ENCODE data around the gene EGLN1.

Gene EGLN1

DNA sequence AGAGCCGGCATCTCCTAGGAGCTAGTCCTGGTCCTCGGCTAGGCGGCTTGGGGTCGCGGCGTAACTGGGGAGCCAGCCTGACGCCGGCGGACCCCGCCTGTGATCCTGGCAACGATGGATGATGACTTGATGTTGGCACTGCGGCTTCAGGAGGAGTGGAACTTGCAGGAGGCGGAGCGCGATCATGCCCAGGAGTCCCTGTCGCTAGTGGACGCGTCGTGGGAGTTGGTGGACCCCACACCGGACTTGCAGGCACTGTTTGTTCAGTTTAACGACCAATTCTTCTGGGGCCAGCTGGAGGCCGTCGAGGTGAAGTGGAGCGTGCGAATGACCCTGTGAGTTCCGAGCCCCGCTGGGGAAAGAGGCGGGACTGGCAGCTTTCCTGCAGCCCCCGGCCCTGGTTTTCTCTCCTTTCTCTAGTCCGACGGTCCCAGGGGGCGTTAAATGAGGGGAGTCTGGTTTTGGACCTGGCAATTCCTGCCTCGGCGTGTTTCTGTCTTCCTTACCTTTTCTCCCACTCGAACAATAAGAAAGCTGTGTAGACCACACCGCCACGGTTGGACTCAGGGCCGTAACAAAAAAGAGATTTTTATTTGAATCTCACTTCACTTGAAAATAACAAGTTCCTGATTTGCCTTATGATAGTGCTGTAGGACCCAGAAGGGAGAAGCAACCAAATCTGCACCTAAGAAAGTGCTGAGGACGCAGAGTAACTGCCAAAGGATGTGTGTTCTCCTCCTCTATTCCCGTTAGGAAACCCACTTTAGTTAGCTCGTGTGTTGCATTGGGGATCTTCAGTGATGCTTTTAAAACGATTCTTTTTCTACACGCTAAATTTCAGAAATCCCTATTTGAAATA lies 83.6 kb downstream of the EGLN1 start, which contains the start of gene SPRTN:
TSS of gene SPRTN (plus strand) at position 24 of the 859 bp plus-strand sequence. CDS start at position 115, 91 bp downstream.
- H3K4me3 ChIP-seq (replicated peaks; ENCODE audit: low read depth, low read length) = peak within 1 kb of the TSS; percentile 100
- no peak for DNase-seq (ENCODE audit: low read depth)
- TF ChIP-seq, protein P1, sequence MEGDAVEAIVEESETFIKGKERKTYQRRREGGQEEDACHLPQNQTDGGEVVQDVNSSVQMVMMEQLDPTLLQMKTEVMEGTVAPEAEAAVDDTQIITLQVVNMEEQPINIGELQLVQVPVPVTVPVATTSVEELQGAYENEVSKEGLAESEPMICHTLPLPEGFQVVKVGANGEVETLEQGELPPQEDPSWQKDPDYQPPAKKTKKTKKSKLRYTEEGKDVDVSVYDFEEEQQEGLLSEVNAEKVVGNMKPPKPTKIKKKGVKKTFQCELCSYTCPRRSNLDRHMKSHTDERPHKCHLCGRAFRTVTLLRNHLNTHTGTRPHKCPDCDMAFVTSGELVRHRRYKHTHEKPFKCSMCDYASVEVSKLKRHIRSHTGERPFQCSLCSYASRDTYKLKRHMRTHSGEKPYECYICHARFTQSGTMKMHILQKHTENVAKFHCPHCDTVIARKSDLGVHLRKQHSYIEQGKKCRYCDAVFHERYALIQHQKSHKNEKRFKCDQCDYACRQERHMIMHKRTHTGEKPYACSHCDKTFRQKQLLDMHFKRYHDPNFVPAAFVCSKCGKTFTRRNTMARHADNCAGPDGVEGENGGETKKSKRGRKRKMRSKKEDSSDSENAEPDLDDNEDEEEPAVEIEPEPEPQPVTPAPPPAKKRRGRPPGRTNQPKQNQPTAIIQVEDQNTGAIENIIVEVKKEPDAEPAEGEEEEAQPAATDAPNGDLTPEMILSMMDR (IDR thresholded peaks at IDR 0.05; ENCODE audit: low read length, missing control alignments) = no peak

DNA sequence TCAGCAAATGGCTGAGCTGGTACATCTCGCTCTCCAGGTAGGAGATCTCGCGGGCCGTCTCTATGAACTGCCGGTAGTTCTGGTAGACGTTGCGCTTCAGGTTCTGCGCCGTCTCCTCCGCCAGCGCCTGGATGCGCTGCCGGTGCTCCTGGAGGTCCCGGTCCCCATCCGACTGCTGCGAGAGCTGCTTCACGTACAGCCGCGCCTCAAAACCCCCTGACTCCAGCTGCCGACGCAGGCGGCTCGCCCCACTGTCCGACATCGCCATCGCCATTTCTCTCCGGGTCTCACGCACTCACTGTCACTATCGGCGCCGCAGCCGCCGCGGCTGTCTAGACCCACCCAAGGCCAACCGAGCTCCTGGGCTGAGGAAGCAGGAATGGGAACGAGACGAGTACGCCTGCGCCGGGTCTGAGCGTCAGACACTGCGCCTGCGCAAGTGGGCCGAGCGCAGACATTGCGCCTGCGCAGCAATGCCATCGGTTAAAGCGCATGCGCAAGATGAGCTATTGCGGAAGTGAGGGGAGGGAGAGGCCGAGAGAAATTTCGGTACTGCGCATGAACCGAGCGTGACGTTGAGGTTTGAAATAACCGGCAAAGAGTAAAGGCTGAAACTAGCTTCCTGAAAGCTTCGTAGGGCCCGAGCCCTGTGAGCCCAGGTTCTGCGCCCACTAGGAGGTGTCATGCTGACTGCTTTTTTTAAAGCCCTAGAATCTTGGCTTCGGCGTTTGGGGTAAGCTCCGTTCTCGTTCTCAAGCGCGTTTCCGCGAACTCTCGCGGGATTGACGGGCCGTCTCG lies 84.4 kb downstream of the EGLN1 start, which contains the start of gene EXOC8:
TSS of gene EXOC8 (minus strand) at position 381 of the 798 bp plus-strand sequence. CDS start at position 274, 107 bp downstream.
- peak within 1 kb of the TSS; percentile 100 for H3K4me3 ChIP-seq (replicated peaks; ENCODE audit: low read depth, low read length)
- TF ChIP-seq, protein P1 (IDR thresholded peaks at IDR 0.05; ENCODE audit: low read length, missing control alignments) = no peak
- peak; percentile 98 for DNase-seq (ENCODE audit: low read depth)

DNA sequence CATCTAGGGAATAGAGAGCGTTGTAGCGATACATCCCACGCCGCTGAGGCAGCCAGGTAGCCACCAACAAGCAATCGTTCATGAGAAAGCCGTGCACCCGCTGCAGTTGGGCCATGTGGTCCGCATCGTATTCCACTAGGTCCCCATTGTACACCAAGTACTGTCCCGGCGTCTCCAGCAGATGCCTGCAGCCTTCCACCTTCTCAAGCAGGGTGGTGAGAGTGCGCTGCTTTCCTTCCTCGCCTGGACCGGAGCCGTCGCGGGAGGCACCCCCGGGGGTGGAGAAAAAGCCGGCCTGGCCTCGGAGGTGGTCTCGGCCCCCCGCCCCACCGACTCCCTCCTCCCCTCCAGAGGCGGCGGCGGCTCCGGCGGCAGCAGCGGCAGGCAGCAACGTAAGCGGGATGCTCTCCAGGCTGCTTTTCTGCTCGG lies 85.0 kb downstream of the EGLN1 start:
- TF ChIP-seq, protein P1 (IDR thresholded peaks at IDR 0.05; ENCODE audit: low read length, missing control alignments) = no peak
- H3K4me3 ChIP-seq (replicated peaks; ENCODE audit: low read depth, low read length) = peak overlapping the region; percentile 100
- no peak for DNase-seq (ENCODE audit: low read depth)

DNA sequence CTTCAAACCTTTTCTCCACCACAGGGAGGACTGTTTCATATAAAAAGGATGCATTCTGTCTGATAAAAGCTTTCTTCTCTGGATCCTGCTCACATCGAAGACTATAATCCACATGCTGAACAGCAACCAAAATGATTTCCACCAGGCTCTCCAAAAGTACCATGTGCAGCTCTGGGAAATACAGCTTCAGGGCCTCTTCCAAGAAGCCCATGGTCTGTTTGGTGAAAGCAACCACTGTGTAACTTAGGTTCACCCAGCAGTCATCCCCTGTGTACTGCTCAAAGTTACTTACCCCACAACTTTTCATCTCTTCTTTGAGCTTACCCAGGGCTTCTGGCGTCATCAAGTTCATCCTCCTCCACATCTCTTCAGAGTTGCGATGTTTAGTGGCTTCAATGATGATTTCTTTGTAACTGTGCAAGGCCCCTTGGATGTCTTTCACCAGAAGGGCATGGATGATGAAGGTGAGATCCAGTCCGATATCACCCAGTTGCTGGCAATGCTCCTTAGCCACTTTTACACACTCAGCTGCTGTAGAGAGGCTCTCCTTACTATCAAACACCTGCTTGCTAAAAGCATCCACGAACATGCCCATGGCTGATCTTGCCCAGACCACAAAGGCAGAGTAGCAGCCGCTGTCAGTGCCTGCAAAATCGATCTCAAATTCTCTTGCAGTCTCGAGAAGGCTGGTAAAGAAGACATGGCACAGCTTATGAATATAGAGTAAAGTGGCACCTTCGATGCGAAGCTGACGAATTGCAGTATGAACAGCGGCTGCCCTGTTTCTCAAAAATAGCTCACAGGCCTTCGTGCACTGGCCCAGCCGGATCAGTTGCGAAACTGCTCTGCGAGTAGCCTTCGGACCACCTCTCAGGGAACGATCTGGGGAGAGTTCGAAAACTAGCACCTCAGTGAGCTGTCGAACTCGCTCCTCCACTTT lies 86.2 kb downstream of the EGLN1 start:
- peak overlapping the region; percentile 100 for H3K4me3 ChIP-seq (replicated peaks; ENCODE audit: low read depth, low read length)
- no peak for DNase-seq (ENCODE audit: low read depth)

DNA sequence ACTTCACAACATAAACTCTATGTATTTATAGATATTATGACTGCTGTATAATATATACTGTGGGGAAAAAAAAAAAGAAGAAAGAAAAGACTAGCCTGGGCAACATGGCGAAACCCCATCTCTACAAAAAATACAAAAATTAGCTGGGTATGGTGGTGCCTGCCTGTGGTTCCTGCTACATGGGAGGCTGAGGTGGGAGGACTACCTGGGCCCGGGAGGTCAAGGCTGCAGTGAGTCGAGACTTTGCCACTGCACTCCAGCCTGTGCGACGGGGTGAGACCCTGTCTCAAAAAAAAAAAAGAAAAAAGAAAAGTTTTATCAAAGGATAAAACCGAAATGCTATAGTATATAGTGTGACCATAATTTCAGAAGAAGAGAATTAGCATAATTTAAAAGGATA lies 87.1 kb downstream of the EGLN1 start:
- peak overlapping the region; percentile 100 for H3K4me3 ChIP-seq (replicated peaks; ENCODE audit: low read depth, low read length)
- no peak for DNase-seq (ENCODE audit: low read depth)
- TF ChIP-seq, protein P1 (IDR thresholded peaks at IDR 0.05; ENCODE audit: low read length, missing control alignments) = no peak

More for the DNA sequence above, 86.2 kb downstream of the EGLN1 start:
- TF ChIP-seq, protein P1 (IDR thresholded peaks at IDR 0.05; ENCODE audit: low read length, missing control alignments) = no peak

DNA sequence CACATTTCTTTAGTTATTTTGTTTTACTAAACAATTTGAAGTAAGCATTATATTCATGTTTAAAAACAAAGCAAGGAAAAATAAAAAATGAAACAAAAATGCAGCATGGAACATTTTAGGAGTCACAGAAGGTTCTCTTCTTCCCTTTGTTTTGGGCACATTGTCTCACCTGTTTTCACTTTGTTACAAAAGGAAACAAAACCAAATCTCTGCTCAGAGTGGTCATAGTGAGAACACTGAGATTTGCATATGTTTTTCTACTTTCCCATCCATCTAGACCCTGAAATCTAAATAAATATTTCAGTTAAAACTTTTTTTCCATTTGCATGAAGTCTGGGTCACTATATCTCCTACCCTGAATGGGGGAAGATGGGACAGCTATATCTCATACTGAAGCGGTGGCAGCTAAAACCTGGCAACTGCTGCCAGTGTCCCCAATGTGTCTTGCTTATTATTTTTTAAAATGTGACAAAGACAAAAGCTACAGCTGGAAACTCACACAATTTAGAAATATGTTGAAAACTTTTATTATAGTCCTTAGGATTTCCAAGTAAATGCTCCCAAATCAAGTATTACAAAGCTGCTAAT lies 87.9 kb downstream of the EGLN1 start:
- H3K4me3 ChIP-seq (replicated peaks; ENCODE audit: low read depth, low read length) = peak overlapping the region; percentile 100
- TF ChIP-seq, protein P1 (IDR thresholded peaks at IDR 0.05; ENCODE audit: low read length, missing control alignments) = no peak
- DNase-seq (ENCODE audit: low read depth) = no peak

Measured in fibroblast of pulmonary artery (primary cell).